Vagina (tissue), 2 donors: ENCODE measurements around the gene ALDOC. TPM values are rescaled to one million over a fixed set of nuclear protein-coding genes. Genes with fewer than 3 reads are reported as not detected.
A peak's percentile ranks its signal among the peaks of the same experiment; 100 is the strongest.

Experiments used
- DNase-seq, 2 donors: peaks; one replicate each; pipeline ENCODE4 v3.0.0-alpha.2; 2017; ENCODE audit errors: extremely low spot score in 2 of 2
- H3K27ac ChIP-seq: fragments of 200-600 bp; sonication (generic); one replicate; pipeline ENCODE4 v1.5.1; 2019
- H3K27me3 ChIP-seq: fragments of 200-600 bp; sonication (generic); one replicate; pipeline ENCODE4 v1.5.1; 2019
- H3K36me3 ChIP-seq, 2 donors: fragments of 200-600 bp; sonication (generic); one replicate each; pipeline ENCODE4 v1.5.1; 2017 to 2019
- H3K4me1 ChIP-seq: fragments of 200-600 bp; sonication (generic); one replicate; pipeline ENCODE4 v1.5.1; 2019
- H3K4me3 ChIP-seq, 2 donors: fragments of 200-600 bp; sonication (generic); 1 replicate in 1 of 2; 2 replicates in 1 of 2; pipeline ENCODE4 v1.5.1; 2016 to 2019
- H3K9me3 ChIP-seq: fragments of 200-600 bp; sonication (generic); one replicate; pipeline ENCODE4 v1.5.1; 2019
- CTCF ChIP-seq, 3 experiments: fragments of 450-650 bp in 2 of 3; fragments of 200-600 bp in 1 of 3; sonication (generic) in 1 of 3; IDR thresholded peaks; one replicate each; pipeline ENCODE4 v1.5.1; 2017 to 2019; ENCODE audit warnings: antibody characterized with exemption in 3 of 3, mild to moderate bottlenecking in 2 of 3, moderate library complexity in 2 of 3
- POLR2A ChIP-seq, 2 donors: fragments of 450-650 bp; IDR thresholded peaks; one replicate each; pipeline ENCODE4 v1.6.1; 2017; ENCODE audit warnings: antibody characterized with exemption in 2 of 2, mild to moderate bottlenecking in 2 of 2, moderate library complexity in 2 of 2
- POLR2AphosphoS5 ChIP-seq, 2 donors: sonication (generic); formaldehyde crosslinking; IDR thresholded peaks; one replicate each; pipeline ENCODE4 v1.9.0; 2017; ENCODE audit warnings: antibody characterized with exemption in 2 of 2, mild to moderate bottlenecking in 2 of 2, low read depth in 1 of 2; ENCODE audit not compliant: insufficient read depth in 1 of 2
- intact Hi-C: fragments of 100-400 bp; cut with DNase I; formaldehyde crosslinking; loops from one replicate; pipeline ENCODE4 v1.15.1; 2023
- total RNA-seq: library from RNA; depleted of rRNA; stranded (reverse); fragments of >200 nt; gene quantifications from one replicate; pipeline ENCODE4 v1.2.3, GENCODE V29; 2016

Gene ALDOC
- 20.1 TPM for total RNA-seq

- DNase-seq = no peak
- Histone ChIP-seq H3K27ac (peak within 1 kb of the TSS; percentile 28), H3K4me1 (peaks cover 19% of the 10 kb centered on the region), H3K27me3 (no peaks in the 10 kb centered on the region), H3K4me3 (peak within 1 kb of the TSS; percentile 17 to 29), H3K9me3 (no peaks in the 10 kb centered on the region), H3K36me3 (no peaks in the 10 kb centered on the region)
- peak; percentile 68 to 94 for TF ChIP-seq POLR2A (IDR thresholded peaks at IDR 0.05)
- peak; percentile 83 to 99 for TF ChIP-seq POLR2AphosphoS5 (IDR thresholded peaks at IDR 0.05; ENCODE audit: insufficient read depth in 1 of 2, low read depth in 1 of 2)
- TF ChIP-seq CTCF (IDR thresholded peaks at IDR 0.05) = no peak
- intact Hi-C loops = no loop called here
These were observed at the start of gene ALDOC for GRCh38 chr17:28576758-28577465. TSS of gene ALDOC (minus strand) at chr17:28576895. CDS start at chr17:28575532, 1,363 bp downstream.

DNA sequence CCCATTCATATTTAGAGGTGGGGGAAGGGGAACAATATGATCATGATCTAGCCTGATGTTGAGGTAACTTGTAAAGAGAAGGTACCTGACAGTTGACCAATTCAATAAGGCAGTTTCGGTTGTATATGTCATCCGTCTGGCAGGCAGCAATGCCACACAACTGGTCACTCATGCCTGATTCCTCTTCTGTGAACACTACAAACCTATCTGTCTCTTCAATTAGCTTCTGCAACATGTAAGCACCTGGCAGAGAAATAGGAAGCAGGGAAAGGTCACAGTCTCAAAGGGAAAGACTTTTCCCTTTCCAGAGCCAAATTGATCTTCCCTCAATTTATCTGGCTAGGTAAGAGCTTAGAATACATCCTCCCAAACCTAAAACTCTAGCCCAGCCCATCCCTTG is 47.5 kb upstream of the ALDOC start:
- intact Hi-C loops = no loop called here
- no peaks in the 10 kb centered on the region for H3K27me3 ChIP-seq
- no peak overlapping the region for H3K4me3 ChIP-seq
- H3K9me3 ChIP-seq = no peaks in the 10 kb centered on the region
- H3K4me1 ChIP-seq = no peaks in the 10 kb centered on the region
- H3K36me3 ChIP-seq = peaks cover 0 to 74% of the 10 kb centered on the region in 2 donors
- no peak overlapping the region for H3K27ac ChIP-seq
- no peak for DNase-seq
- TF ChIP-seq POLR2A (IDR thresholded peaks at IDR 0.05) (no peak), CTCF (IDR thresholded peaks at IDR 0.05) (no peak), POLR2AphosphoS5 (IDR thresholded peaks at IDR 0.05; ENCODE audit: insufficient read depth in 1 of 2, low read depth in 1 of 2) (no peak)

DNA sequence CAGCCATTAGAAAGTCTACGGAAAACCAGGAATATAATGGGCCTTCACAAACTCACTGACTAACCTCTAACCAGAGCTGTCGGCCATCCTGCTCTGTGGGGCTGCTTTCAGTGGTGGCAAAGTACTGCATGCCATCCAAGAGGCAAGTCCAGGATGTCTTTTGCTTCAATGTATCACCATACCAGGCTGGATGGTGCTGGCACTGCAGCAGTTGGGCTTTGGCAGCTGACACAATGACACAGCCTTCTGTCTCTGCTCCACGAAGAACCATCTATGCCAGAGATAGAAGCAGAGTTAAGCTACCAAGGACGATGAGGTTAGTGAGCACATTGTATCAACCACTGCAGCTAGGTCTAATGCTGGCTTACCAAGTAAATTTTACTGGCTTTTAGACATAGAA is 47.0 kb upstream of the ALDOC start:
- Histone ChIP-seq H3K9me3 (no peaks in the 10 kb centered on the region), H3K27me3 (no peaks in the 10 kb centered on the region), H3K27ac (no peak overlapping the region), H3K4me3 (no peak overlapping the region), H3K36me3 (peaks cover 0 to 77% of the 10 kb centered on the region in 2 donors), H3K4me1 (no peaks in the 10 kb centered on the region)
- no peak for DNase-seq
- intact Hi-C loops = no loop called here
- no peak for TF ChIP-seq CTCF (IDR thresholded peaks at IDR 0.05)
- TF ChIP-seq POLR2AphosphoS5 (IDR thresholded peaks at IDR 0.05; ENCODE audit: insufficient read depth in 1 of 2, low read depth in 1 of 2) = no peak
- no peak for TF ChIP-seq POLR2A (IDR thresholded peaks at IDR 0.05)

DNA sequence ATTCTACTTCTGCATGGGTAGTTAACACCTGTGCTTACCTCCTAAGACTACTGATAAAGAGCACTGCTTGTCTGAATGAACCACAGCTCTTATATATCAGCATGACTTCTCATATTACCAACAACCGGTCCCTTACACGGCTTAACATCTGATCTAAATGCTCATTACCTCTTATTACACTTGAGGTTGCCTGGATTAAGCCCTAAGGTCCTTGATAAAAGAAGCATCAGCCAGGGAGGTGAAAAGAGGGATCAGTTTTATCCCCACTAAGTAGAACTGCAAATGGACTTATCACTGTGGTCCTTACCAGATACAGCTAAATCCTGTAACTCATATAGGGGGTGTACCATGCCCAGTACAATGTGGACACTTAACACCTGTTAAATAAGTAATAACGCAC is 45.5 kb upstream of the ALDOC start:
- Histone ChIP-seq H3K4me3 (no peak overlapping the region), H3K9me3 (no peaks in the 10 kb centered on the region), H3K36me3 (peaks cover 0 to 78% of the 10 kb centered on the region in 2 donors), H3K27ac (no peak overlapping the region), H3K27me3 (no peaks in the 10 kb centered on the region), H3K4me1 (no peaks in the 10 kb centered on the region)
- intact Hi-C loops = no loop called here
- DNase-seq = no peak
- TF ChIP-seq POLR2AphosphoS5 (IDR thresholded peaks at IDR 0.05; ENCODE audit: insufficient read depth in 1 of 2, low read depth in 1 of 2) (no peak), POLR2A (IDR thresholded peaks at IDR 0.05) (no peak), CTCF (IDR thresholded peaks at IDR 0.05) (no peak)

- no peaks in the 10 kb centered on the region for H3K27me3 ChIP-seq
- TF ChIP-seq POLR2AphosphoS5 (IDR thresholded peaks at IDR 0.05; ENCODE audit: insufficient read depth in 1 of 2, low read depth in 1 of 2) (no peak), CTCF (IDR thresholded peaks at IDR 0.05) (no peak), POLR2A (IDR thresholded peaks at IDR 0.05) (no peak)
- H3K27ac ChIP-seq = no peak overlapping the region
- peaks cover 4 to 98% of the 10 kb centered on the region in 2 donors for H3K36me3 ChIP-seq
- H3K9me3 ChIP-seq = no peaks in the 10 kb centered on the region
- DNase-seq = no peak
- H3K4me3 ChIP-seq = no peak overlapping the region
- H3K4me1 ChIP-seq = no peaks in the 10 kb centered on the region
- intact Hi-C loops = no loop called here
These were observed 43.3 kb upstream of the ALDOC start for GRCh38 chr17:28620010-28620409.
